HUES64 (cell line): ENCODE results near the gene TRIM29.

Experiments
- H3K27ac ChIP-seq: 2 replicates; pipeline ENCODE4 v1.7.0; 2013; ENCODE audit warnings: low read depth, low read length, inconsistent platforms
- H3K27me3 ChIP-seq: 2 replicates; pipeline ENCODE4 v1.6.1; 2013; ENCODE audit warnings: mild to moderate bottlenecking, low read length; ENCODE audit not compliant: insufficient read depth
- H3K36me3 ChIP-seq: 2 replicates; pipeline ENCODE4 v1.6.1; 2013; ENCODE audit warnings: mild to moderate bottlenecking, low read length; ENCODE audit not compliant: insufficient read depth
- H3K4me1 ChIP-seq: 2 replicates; pipeline ENCODE4 v1.6.1; 2013; ENCODE audit warnings: mild to moderate bottlenecking, low read length, moderate library complexity; ENCODE audit not compliant: insufficient read depth
- H3K4me3 ChIP-seq: 2 replicates; pipeline ENCODE4 v1.5.1; 2013; ENCODE audit warnings: mild to moderate bottlenecking, low read length, moderate library complexity
- H3K9ac ChIP-seq: 2 replicates; pipeline ENCODE4 v1.6.1; 2013; ENCODE audit warnings: mild to moderate bottlenecking, low read depth, low read length
- H3K9me3 ChIP-seq: 2 replicates; pipeline ENCODE4 v1.6.1; 2013; ENCODE audit warnings: low read depth, low read length; ENCODE audit not compliant: insufficient read depth
- WGBS: fragments of 150-250, 120-280 bp; methylation state at CpG from one replicate; pipeline ENCODE4 v1.1.7; 2013; ENCODE audit warnings: missing lambda C conversion rate; 5-methylcytosine and 5-hydroxymethylcytosine counted together

Gene TRIM29

DNA sequence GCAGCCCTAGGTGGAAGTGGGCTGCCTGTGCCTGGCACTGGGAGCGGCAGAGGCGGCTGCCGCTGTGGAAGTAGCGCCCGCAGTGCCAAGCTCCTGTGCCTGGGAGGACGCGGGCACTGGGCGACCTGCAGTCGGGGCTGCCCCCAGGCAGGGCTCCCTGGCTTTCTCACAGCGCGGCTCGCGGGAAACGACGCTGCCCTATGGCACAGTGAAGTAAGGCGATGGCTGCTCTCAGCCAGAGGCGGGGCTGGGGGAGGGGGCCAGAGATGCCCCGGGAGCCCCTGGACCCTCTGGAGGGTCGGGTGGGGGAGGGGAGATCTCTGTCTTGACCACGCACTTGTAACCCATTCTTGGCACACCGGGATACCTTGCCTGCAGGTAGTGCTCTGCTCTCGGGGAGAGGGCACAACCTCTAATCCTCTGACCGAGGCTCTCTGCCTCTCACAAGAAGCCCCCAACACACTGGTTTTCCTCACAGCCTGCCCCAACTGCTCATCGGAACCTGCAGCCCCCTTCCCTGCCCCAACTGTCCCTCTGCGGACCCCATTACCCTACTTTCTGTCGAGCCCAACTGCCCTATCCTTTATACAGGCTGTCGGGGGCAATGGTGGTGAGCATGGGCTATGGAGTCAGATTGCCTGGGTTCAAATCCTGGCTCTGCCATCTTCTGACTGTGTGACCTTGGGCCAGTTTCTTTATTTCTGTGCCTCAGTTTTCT lies 32.2 kb upstream of the TRIM29 start:
- H3K9ac ChIP-seq: no peak overlapping the region
- no peak overlapping the region for H3K4me3 ChIP-seq
- no peaks in the 10 kb centered on the region for H3K9me3 ChIP-seq
- H3K4me1 ChIP-seq: no peaks in the 10 kb centered on the region
- H3K27me3 ChIP-seq: peaks cover 92% of the 10 kb centered on the region
- WGBS: 89% methylated on average over 27 of the region's 27 CpGs
- no peak overlapping the region for H3K27ac ChIP-seq
- no peaks in the 10 kb centered on the region for H3K36me3 ChIP-seq

DNA sequence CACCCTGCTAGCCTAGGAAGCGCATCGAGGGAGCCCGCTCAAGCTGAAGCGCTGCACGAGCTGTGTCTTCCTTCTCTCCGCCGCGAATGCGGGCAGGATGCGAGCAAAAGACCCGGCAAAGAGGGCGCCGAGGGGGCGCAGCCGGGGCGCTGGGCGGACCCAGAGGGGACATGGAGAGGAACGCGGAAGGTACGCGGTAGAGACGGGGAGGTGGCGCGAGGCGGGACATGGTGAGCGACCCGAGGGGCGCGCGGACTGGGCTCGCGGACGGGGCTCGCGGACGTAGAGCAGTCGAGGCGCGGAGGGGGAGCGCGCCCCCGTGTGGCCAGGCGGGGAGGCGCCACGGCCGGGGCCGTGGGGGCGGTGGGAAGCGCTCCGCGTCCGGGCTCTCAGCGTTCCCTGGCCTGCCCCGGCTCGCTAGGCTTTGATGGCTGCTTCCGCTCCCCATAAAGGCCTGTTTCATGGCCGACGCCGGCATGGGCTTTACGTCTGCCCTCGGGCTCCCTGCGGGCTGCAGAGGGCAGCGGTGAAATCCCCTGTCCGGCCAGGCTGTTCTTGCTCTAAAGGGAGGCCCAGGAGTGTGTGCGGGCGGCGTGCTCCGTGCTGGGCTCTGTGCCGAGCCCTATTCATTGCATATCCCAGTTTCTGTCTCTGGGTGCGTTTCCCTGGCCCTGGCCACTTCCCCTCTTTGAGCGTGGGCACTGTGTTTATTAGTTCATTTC lies 31.2 kb upstream of the TRIM29 start:
- Histone ChIP-seq H3K9ac (peak overlapping the region; percentile 38), H3K4me3 (peak overlapping the region; percentile 56), H3K9me3 (no peaks in the 10 kb centered on the region), H3K27ac (no peak overlapping the region), H3K4me1 (no peaks in the 10 kb centered on the region), H3K27me3 (peaks cover 94% of the 10 kb centered on the region), H3K36me3 (no peaks in the 10 kb centered on the region)
- 3% methylated on average over 71 of the region's 71 CpGs for WGBS

DNA sequence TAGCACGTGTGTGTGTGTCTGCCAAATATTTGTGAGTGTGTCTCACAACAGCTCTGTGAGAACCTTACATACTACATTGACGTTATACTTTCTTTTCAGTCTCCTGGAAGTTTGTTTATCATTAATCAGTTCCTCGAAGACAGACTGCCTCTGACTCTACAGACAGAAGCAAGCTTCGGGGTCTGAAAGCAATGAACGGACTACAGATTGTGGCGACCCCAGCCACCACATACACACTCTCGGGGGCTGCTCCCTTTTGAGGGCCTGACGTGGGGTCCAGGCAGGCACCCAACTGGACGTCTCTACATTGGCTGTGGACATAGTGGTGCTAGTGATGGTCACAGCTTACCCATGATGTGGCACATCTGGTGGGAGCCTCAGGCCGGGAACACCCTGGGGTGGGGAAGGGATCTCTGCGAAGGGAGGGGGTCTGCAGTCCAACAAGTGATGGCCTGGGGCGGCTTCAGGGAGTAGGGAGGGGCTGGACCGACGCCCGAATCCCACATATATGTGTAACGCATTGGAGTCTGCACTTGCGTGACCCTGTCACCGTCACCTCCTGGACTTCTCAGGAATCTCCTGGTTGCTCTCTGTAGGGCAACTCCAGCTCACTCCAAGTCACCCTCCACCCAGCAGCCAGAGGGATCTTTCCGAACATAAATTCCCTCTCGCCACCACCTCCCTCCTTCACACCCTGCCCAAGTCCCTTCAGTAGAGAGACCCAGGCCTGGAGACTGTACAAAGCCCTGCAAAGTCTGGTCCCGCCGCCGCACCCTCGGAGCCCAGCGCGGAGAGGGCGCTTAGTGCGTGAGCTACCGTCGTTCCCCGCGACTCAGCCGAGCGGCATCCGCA lies 30.4 kb upstream of the TRIM29 start:
- H3K36me3 ChIP-seq: no peaks in the 10 kb centered on the region
- WGBS: 47% methylated on average over 35 of the region's 35 CpGs
- H3K4me1 ChIP-seq: no peaks in the 10 kb centered on the region
- peak overlapping the region; percentile 38 for H3K9ac ChIP-seq
- H3K27ac ChIP-seq: no peak overlapping the region
- H3K9me3 ChIP-seq: no peaks in the 10 kb centered on the region
- H3K27me3 ChIP-seq: peaks cover 87% of the 10 kb centered on the region
- H3K4me3 ChIP-seq: peak overlapping the region; percentile 56

DNA sequence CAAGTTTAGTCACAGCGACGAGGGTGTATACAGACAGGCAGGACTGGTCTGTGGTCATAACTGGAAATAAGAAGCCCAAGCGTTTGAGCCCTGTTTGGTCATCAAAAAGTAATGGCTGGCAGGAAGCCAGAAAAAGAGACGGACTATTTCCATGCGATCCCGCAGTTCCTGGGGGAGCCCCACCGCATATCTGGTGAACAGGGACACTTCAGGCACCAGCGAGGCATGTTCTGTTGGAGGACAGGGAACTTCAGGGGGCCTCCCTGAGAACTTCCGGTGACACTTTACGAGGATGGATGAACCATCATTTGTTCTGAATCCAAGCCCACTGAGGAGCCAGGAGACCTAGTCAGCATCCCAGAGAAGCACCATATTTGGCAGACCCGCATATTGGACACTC lies 29.7 kb upstream of the TRIM29 start:
- H3K9me3 ChIP-seq: peaks cover under 1% of the 10 kb centered on the region; the same call in 1 of the 2 replicates
- H3K4me1 ChIP-seq: no peaks in the 10 kb centered on the region
- no peak overlapping the region for H3K9ac ChIP-seq
- H3K27ac ChIP-seq: no peak overlapping the region
- H3K27me3 ChIP-seq: peaks cover 80% of the 10 kb centered on the region
- H3K36me3 ChIP-seq: no peaks in the 10 kb centered on the region
- H3K4me3 ChIP-seq: no peak overlapping the region
- WGBS: 93% methylated on average over 11 of the region's 11 CpGs

DNA sequence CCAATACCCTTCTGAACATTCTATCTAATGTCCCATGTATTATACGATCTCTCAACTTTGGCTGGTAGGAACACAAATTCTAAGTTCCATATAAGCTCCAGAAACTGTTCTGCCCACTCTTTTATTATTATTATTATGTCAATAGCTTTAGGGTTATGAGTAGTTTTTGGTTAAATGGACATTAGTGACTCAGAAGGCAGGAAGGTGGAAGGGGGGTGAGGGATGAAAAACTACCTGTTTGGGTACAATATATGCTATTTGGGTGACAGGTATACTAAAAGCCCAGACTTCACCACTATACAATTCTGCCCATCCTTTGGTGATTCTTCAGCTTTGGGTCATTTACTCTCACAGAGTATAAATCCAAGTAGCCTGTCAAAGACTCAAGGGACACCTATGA lies 22.5 kb upstream of the TRIM29 start:
- Histone ChIP-seq H3K36me3 (no peaks in the 10 kb centered on the region), H3K9me3 (peaks cover 11% of the 10 kb centered on the region; the same call in 1 of the 2 replicates), H3K27me3 (peaks cover 12% of the 10 kb centered on the region), H3K9ac (no peak overlapping the region), H3K4me3 (no peak overlapping the region), H3K27ac (no peak overlapping the region), H3K4me1 (no peaks in the 10 kb centered on the region)
- 91% methylated on average over 1 of the region's 1 CpG for WGBS

DNA sequence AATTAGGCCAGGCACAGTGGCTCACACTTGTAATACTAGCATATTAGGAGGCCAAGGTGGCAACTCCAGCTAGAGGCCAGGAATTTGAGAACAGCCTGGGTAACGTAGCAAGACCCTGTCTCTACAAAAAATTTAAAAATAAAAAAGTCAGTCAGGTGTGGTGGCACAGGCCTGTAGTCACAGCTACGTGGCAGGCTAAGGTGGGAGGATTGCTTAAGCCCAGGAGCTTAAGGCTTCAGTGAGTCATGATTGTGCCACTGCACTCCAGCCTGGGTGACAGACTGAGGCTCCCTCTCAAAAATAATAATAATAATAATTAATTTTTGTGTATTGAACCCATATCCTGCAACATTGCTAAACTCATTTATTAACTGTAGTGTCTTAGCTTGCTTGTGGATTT lies 15.3 kb upstream of the TRIM29 start:
- Histone ChIP-seq H3K27me3 (no peaks in the 10 kb centered on the region; the same call in 1 of the 2 replicates), H3K27ac (no peak overlapping the region), H3K9me3 (no peaks in the 10 kb centered on the region), H3K4me3 (no peak overlapping the region), H3K4me1 (no peaks in the 10 kb centered on the region), H3K9ac (no peak overlapping the region), H3K36me3 (no peaks in the 10 kb centered on the region)
- 81% methylated on average over 2 of the region's 2 CpGs for WGBS

DNA sequence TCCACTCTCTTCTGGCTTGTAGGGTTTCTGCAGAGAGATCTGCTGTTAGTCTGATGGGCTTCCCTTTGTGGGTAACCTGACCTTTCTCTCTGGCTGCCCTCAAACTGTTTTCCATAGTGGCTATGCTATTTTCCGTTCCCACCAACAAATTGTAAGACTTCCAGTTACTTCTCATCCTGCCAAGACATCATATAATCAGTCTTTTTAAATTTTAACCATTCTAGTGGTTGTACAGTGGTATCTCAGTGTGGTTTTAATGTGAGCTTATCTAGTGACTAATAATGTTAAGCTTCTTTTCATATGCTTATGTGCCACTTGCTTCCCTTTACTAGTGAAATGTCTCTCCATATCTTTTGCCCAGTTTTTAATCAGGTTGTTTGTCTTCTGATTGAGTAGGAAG lies 13.6 kb upstream of the TRIM29 start:
- WGBS: 89% methylated on average over 1 of the region's 1 CpG
- H3K27me3 ChIP-seq: no peaks in the 10 kb centered on the region; the same call in 1 of the 2 replicates
- no peaks in the 10 kb centered on the region for H3K9me3 ChIP-seq
- no peaks in the 10 kb centered on the region for H3K4me1 ChIP-seq
- H3K4me3 ChIP-seq: no peak overlapping the region
- no peaks in the 10 kb centered on the region for H3K36me3 ChIP-seq
- no peak overlapping the region for H3K9ac ChIP-seq
- H3K27ac ChIP-seq: no peak overlapping the region

DNA sequence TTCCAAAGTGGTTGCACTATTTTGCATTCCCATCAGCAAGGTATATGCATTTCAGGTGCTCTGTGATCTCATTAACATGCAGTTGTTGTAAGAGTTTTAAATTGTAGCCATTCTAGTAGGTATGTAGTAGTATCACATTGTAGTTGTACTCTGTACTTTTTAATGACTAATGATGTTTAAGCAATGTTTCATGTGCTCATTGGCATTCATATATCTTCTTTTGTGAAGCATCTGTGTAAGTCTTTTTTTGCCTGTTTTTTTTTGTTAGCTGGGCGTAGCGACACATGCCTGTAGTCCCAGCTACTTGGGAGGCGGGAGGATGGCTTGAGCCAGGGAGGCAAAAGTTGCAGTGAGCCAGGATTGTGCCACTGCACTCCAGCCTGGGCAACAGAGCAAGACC lies 11.3 kb upstream of the TRIM29 start:
- Histone ChIP-seq H3K9ac (no peak overlapping the region), H3K27ac (no peak overlapping the region), H3K27me3 (no peaks in the 10 kb centered on the region; the same call in 1 of the 2 replicates), H3K4me1 (no peaks in the 10 kb centered on the region), H3K4me3 (no peak overlapping the region), H3K9me3 (no peaks in the 10 kb centered on the region), H3K36me3 (no peaks in the 10 kb centered on the region)
- WGBS: 91% methylated on average over 3 of the region's 3 CpGs

DNA sequence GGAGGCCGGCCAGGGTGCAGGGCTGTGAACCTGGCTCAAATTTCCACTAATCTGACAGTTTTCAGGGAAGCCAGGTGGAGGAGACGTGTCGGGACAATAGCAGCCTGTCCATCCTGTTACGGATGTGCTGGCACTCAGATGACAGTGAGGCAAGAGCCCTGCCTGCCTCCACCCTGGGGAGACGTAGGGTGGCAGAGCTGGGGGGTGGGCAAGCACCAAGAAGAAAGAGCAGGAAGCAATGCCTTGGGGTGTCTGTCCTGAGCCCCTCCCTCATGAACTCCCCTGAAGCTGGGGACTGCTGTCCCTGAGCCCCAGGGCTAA lies 10.0 kb upstream of the TRIM29 start:
- H3K9ac ChIP-seq: no peak overlapping the region
- no peak overlapping the region for H3K4me3 ChIP-seq
- no peaks in the 10 kb centered on the region for H3K9me3 ChIP-seq
- no peaks in the 10 kb centered on the region for H3K36me3 ChIP-seq
- H3K27ac ChIP-seq: no peak overlapping the region
- H3K4me1 ChIP-seq: no peaks in the 10 kb centered on the region
- no peaks in the 10 kb centered on the region for H3K27me3 ChIP-seq
- 72% methylated on average over 5 of the region's 5 CpGs for WGBS

DNA sequence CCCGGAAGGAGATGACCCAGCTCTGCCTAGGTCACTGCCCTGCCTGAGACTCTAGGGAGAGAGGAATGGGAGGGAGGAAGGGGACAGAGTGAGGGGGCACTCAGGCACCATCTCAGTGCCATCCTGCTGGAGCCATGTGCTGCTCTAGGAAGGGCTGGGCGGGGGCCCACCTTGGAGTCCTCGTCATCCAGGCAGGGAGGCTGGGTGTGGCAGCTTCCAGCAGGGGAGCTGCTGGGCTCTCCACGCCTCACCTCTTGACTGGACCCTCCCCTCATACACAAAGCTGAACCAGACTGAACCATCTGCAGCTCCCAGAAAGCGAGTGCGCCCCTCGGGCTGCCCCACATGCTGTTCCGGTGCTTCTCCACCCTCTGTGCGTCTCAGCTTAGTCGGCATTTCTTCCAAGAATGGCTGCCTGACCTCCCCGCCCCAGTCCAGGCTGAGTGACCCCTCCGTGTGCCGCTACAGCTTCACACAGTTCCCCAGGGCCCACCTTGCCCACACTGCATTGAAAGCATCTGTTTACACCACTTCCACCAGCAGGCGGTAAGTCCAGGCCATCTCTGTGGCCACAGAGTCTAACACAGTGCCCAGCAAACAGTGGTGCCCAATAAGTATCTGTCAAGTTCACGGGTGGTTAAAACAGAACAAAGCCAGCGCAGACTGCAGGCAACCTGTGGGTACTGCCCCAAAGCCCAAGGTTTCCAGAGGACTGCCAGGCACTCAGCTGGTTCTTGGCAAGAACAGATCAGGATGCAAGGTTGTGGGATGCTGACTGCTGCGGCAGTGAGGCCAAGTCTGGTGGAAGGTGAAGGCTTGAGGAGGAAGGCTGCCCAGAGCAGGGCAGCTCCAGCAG lies 9.4 kb upstream of the TRIM29 start:
- 89% methylated on average over 17 of the region's 17 CpGs for WGBS
- H3K27me3 ChIP-seq: no peaks in the 10 kb centered on the region
- no peak overlapping the region for H3K27ac ChIP-seq
- H3K4me3 ChIP-seq: no peak overlapping the region
- no peaks in the 10 kb centered on the region for H3K4me1 ChIP-seq
- no peaks in the 10 kb centered on the region for H3K36me3 ChIP-seq
- no peak overlapping the region for H3K9ac ChIP-seq
- no peaks in the 10 kb centered on the region for H3K9me3 ChIP-seq
